ENCODE measurements around the gene ATRNL1.

The ATRNL1 gene

DNA sequence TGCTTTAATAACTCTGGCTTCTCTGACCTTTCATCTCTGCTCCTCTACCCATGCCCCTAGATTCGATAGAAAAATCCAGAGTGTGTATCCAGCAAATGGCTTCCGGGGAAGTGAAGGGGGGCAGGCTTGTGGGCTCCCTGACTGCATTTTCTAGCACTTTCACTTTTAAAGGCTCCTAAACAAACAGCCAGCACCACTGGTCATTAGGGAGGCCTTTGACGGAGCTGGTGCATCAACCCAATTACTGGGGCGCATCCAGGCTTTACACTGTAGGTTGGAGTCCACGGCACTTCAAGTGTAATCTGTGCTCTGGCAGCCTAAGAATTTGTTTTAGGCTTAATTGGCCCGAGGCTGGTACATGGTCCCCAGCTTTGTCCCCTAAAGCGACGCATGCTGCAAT lies 887.9 kb downstream of the ATRNL1 start:
- Histone ChIP-seq H3K9ac (ENCODE audit: low read length) (no peak overlapping the region), H3K4me3 (ENCODE audit: low read length) (no peak overlapping the region), H3K9me3 (ENCODE audit: control insufficient read depth, low read depth, low read length) (no peaks in the 10 kb centered on the region)

DNA sequence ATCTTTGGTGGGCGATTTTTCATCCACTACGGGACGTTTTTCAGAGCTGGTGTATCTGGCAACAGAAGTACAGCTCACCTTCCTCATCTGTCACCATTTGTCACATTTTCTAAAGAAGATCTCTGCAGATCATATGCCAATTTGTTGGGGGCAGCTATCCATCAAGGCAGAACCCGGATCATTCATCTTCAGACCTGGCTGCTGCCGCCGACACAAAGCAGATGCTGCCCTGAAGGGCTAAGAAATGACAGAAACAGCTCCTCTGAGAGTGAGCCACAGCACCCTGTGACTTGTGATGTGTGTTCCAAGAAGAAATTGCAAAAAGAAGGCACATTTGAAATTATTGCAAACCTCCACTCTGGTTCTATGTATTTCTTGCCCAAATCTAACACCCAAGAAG lies 888.9 kb downstream of the ATRNL1 start:
- H3K27me3 ChIP-seq (ENCODE audit: control insufficient read depth, insufficient read depth, low read length), result no peaks in the 10 kb centered on the region
- no peaks in the 10 kb centered on the region for H3K9me3 ChIP-seq (ENCODE audit: control insufficient read depth, low read depth, low read length)
- no peak overlapping the region for H3K27ac ChIP-seq (ENCODE audit: low read length)
- peaks cover 7% of the 10 kb centered on the region for H3K4me1 ChIP-seq (ENCODE audit: control insufficient read depth, low read depth, low read length)
- H3K9ac ChIP-seq (ENCODE audit: low read length), result no peak overlapping the region
- H3K36me3 ChIP-seq (ENCODE audit: control insufficient read depth, low read depth, low read length), result no peaks in the 10 kb centered on the region
- no peak overlapping the region for H3K4me3 ChIP-seq (ENCODE audit: low read length)

More for the DNA sequence above, 887.9 kb downstream of the ATRNL1 start:
- Histone ChIP-seq H3K27me3 (ENCODE audit: control insufficient read depth, insufficient read depth, low read length) (no peaks in the 10 kb centered on the region), H3K36me3 (ENCODE audit: control insufficient read depth, low read depth, low read length) (no peaks in the 10 kb centered on the region), H3K4me1 (ENCODE audit: control insufficient read depth, low read depth, low read length) (peaks cover 11% of the 10 kb centered on the region), H3K27ac (ENCODE audit: low read length) (no peak overlapping the region)

GRCh38 chr10:115982526-115982925 lies 889.4 kb downstream of the ATRNL1 start:
- Histone ChIP-seq H3K4me1 (ENCODE audit: control insufficient read depth, low read depth, low read length) (peaks cover 7% of the 10 kb centered on the region), H3K4me3 (ENCODE audit: low read length) (no peak overlapping the region), H3K27me3 (ENCODE audit: control insufficient read depth, insufficient read depth, low read length) (no peaks in the 10 kb centered on the region), H3K9me3 (ENCODE audit: control insufficient read depth, low read depth, low read length) (no peaks in the 10 kb centered on the region), H3K36me3 (ENCODE audit: control insufficient read depth, low read depth, low read length) (no peaks in the 10 kb centered on the region), H3K27ac (ENCODE audit: low read length) (no peak overlapping the region), H3K9ac (ENCODE audit: low read length) (no peak overlapping the region)

GRCh38 chr10:115985786-115986185 lies 892.6 kb downstream of the ATRNL1 start:
- no peaks in the 10 kb centered on the region for H3K36me3 ChIP-seq (ENCODE audit: control insufficient read depth, low read depth, low read length)
- H3K9ac ChIP-seq (ENCODE audit: low read length), result no peak overlapping the region
- no peak overlapping the region for H3K4me3 ChIP-seq (ENCODE audit: low read length)
- no peaks in the 10 kb centered on the region for H3K9me3 ChIP-seq (ENCODE audit: control insufficient read depth, low read depth, low read length)
- no peak overlapping the region for H3K27ac ChIP-seq (ENCODE audit: low read length)
- H3K4me1 ChIP-seq (ENCODE audit: control insufficient read depth, low read depth, low read length), result no peaks in the 10 kb centered on the region
- no peaks in the 10 kb centered on the region for H3K27me3 ChIP-seq (ENCODE audit: control insufficient read depth, insufficient read depth, low read length)

- Histone ChIP-seq H3K27ac (ENCODE audit: low read length) (no peak overlapping the region), H3K9ac (ENCODE audit: low read length) (no peak overlapping the region), H3K27me3 (ENCODE audit: control insufficient read depth, insufficient read depth, low read length) (peaks cover 6% of the 10 kb centered on the region), H3K4me3 (ENCODE audit: low read length) (no peak overlapping the region), H3K36me3 (ENCODE audit: control insufficient read depth, low read depth, low read length) (no peaks in the 10 kb centered on the region), H3K4me1 (ENCODE audit: control insufficient read depth, low read depth, low read length) (no peaks in the 10 kb centered on the region), H3K9me3 (ENCODE audit: control insufficient read depth, low read depth, low read length) (no peaks in the 10 kb centered on the region)
Observed at GRCh38 chr10:115988380-115988779, 895.2 kb downstream of the ATRNL1 start.

GRCh38 chr10:115989621-115990020 lies 896.5 kb downstream of the ATRNL1 start:
- H3K27me3 ChIP-seq (ENCODE audit: control insufficient read depth, insufficient read depth, low read length), result peaks cover 18% of the 10 kb centered on the region
- H3K4me1 ChIP-seq (ENCODE audit: control insufficient read depth, low read depth, low read length), result no peaks in the 10 kb centered on the region
- no peak overlapping the region for H3K4me3 ChIP-seq (ENCODE audit: low read length)
- no peak overlapping the region for H3K9ac ChIP-seq (ENCODE audit: low read length)
- H3K9me3 ChIP-seq (ENCODE audit: control insufficient read depth, low read depth, low read length), result no peaks in the 10 kb centered on the region
- no peak overlapping the region for H3K27ac ChIP-seq (ENCODE audit: low read length)
- no peaks in the 10 kb centered on the region for H3K36me3 ChIP-seq (ENCODE audit: control insufficient read depth, low read depth, low read length)

DNA sequence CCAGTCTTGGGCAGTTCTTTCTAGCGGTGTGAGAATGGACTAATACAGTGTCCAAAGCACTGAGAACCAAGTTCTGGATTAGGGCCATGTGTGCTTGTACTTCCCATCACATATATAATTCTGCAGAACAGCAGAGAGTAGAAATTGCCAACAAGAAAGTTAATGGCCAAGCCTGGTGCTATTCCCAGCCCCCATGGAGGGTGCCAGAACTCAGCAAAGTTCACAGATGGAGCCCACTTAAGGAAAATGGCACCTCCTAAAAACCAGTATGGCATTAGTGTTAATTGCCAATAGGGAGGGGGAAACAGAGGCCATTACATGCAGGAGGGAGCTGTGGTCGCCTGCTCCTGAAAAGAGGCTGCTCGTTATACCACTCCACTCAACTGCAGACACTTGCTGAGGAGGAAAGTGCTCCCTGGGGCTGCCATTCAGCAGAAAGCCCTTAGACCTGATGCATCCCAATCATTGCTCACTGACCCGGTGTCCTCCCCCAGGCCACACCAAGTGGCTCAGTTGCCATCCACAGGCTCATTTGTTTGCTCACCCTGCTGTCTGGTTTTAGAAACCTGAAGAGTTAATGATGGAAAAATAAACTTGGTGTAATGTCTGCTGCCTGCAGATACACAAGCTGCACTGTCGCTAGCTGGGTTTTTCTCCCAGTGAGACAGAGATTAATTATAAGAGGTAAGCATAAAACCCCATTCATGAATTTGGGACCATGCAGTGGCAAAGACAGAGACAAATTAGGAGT lies 899.2 kb downstream of the ATRNL1 start:
- peaks cover 44% of the 10 kb centered on the region for H3K27me3 ChIP-seq (ENCODE audit: control insufficient read depth, insufficient read depth, low read length)
- peaks cover 22% of the 10 kb centered on the region for H3K4me1 ChIP-seq (ENCODE audit: control insufficient read depth, low read depth, low read length)
- no peak overlapping the region for H3K27ac ChIP-seq (ENCODE audit: low read length)
- H3K4me3 ChIP-seq (ENCODE audit: low read length), result no peak overlapping the region
- peaks cover 2% of the 10 kb centered on the region for H3K9me3 ChIP-seq (ENCODE audit: control insufficient read depth, low read depth, low read length)
- H3K9ac ChIP-seq (ENCODE audit: low read length), result no peak overlapping the region
- H3K36me3 ChIP-seq (ENCODE audit: control insufficient read depth, low read depth, low read length), result no peaks in the 10 kb centered on the region

GRCh38 chr10:115996031-115996430 lies 902.9 kb downstream of the ATRNL1 start:
- Histone ChIP-seq H3K4me3 (ENCODE audit: low read length) (peak overlapping the region; percentile 23), H3K36me3 (ENCODE audit: control insufficient read depth, low read depth, low read length) (no peaks in the 10 kb centered on the region), H3K4me1 (ENCODE audit: control insufficient read depth, low read depth, low read length) (peaks cover 22% of the 10 kb centered on the region), H3K9me3 (ENCODE audit: control insufficient read depth, low read depth, low read length) (peaks cover 6% of the 10 kb centered on the region), H3K9ac (ENCODE audit: low read length) (no peak overlapping the region), H3K27me3 (ENCODE audit: control insufficient read depth, insufficient read depth, low read length) (peaks cover 49% of the 10 kb centered on the region), H3K27ac (ENCODE audit: low read length) (no peak overlapping the region)

DNA sequence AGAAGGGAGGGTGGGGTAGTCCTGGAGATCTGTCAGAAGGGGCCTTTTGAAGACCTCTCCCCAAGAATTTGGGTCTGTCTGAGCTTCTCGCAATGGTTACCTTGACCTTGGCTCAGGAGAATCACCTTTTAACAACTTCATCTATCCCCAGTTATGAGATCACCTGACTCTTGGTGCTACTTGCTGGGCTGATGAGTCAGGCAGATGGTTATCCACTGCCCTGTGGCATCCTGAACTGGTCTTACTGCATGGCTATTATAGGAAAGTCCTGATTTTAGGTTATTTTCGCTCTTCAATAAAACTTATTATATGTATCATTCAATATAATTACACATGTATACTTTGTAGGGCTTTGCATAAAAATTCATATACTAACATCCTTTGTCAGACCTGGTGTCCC lies 905.1 kb downstream of the ATRNL1 start:
- no peak overlapping the region for H3K27ac ChIP-seq (ENCODE audit: low read length)
- no peak overlapping the region for H3K9ac ChIP-seq (ENCODE audit: low read length)
- H3K4me1 ChIP-seq (ENCODE audit: control insufficient read depth, low read depth, low read length), result peaks cover 22% of the 10 kb centered on the region
- peaks cover 6% of the 10 kb centered on the region for H3K9me3 ChIP-seq (ENCODE audit: control insufficient read depth, low read depth, low read length)
- H3K4me3 ChIP-seq (ENCODE audit: low read length), result no peak overlapping the region
- H3K36me3 ChIP-seq (ENCODE audit: control insufficient read depth, low read depth, low read length), result no peaks in the 10 kb centered on the region
- H3K27me3 ChIP-seq (ENCODE audit: control insufficient read depth, insufficient read depth, low read length), result peaks cover 44% of the 10 kb centered on the region
